ENCODE measurements around the gene FERMT1.

DNA sequence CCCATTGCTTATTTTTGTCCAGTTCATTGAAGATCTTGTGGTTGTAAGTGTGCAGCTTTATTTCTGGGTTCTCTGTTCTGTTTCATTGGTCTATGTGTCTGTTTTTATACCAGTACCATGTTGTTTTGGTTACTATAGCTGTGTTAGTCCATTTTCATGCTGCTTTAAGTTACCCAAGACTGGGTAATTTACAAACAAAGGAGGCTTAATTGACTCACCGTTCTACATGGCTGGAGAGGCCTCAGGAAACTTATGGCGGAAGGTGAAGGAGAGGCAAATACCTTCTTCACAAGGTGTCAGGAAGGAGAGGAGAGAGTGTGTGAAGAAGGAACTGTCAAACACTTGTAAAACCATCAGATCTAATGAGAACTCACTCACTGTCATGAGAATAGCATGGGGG, 29.9 kb upstream of the FERMT1 start:
- TF ChIP-seq, protein P1, sequence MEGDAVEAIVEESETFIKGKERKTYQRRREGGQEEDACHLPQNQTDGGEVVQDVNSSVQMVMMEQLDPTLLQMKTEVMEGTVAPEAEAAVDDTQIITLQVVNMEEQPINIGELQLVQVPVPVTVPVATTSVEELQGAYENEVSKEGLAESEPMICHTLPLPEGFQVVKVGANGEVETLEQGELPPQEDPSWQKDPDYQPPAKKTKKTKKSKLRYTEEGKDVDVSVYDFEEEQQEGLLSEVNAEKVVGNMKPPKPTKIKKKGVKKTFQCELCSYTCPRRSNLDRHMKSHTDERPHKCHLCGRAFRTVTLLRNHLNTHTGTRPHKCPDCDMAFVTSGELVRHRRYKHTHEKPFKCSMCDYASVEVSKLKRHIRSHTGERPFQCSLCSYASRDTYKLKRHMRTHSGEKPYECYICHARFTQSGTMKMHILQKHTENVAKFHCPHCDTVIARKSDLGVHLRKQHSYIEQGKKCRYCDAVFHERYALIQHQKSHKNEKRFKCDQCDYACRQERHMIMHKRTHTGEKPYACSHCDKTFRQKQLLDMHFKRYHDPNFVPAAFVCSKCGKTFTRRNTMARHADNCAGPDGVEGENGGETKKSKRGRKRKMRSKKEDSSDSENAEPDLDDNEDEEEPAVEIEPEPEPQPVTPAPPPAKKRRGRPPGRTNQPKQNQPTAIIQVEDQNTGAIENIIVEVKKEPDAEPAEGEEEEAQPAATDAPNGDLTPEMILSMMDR (conservative IDR thresholded peaks at IDR 0.05; ENCODE audit: low read length) = no peak
- no peak for TF ChIP-seq EZH2phosphoT487 (IDR thresholded peaks at IDR 0.05; ENCODE audit: borderline replicate concordance)

Data from Loucy (cell line).